Kidney capillary endothelial cell (primary cell): ENCODE data around the gene FBH1.
"Not testable (repeated sequence)": the region's sequence is repeated elsewhere in the genome, so short reads cannot be mapped to it uniquely, and the experiment has no call there.

Experiments
- DNase-seq: peaks from one replicate; pipeline ENCODE4 v3.0.0-alpha.2; 2018; ENCODE audit warnings: low spot score

The FBH1 gene

GRCh38 chr10:5941579-5941978 lies 51.5 kb downstream of the FBH1 start:
- DNase-seq = peak; percentile 22

- DNase-seq = peak; percentile 4
Observed at GRCh38 chr10:5942001-5942400, 52.0 kb downstream of the FBH1 start.

- DNase-seq = peak; percentile 77
Observed at GRCh38 chr10:5942474-5942873, 52.4 kb downstream of the FBH1 start.

GRCh38 chr10:5943536-5943935 lies 53.5 kb downstream of the FBH1 start:
- no peak for DNase-seq

GRCh38 chr10:5944389-5945189 lies 54.5 kb downstream of the FBH1 start:
- DNase-seq = peak; percentile 88

GRCh38 chr10:5945190-5945509 lies 55.1 kb downstream of the FBH1 start:
- no peak for DNase-seq

- DNase-seq = peak; percentile 68
Observed at GRCh38 chr10:5945561-5946418, 55.7 kb downstream of the FBH1 start.

GRCh38 chr10:5946419-5946775 lies 56.4 kb downstream of the FBH1 start:
- DNase-seq = not testable (repeated sequence)

- no peak for DNase-seq
Observed at GRCh38 chr10:5946786-5947185, 56.7 kb downstream of the FBH1 start.

GRCh38 chr10:5947471-5948207 lies 57.6 kb downstream of the FBH1 start:
- DNase-seq = no peak

- no peak for DNase-seq
Observed at GRCh38 chr10:5948208-5948585, 58.2 kb downstream of the FBH1 start.

- peak; percentile 38 for DNase-seq
Observed at GRCh38 chr10:5949009-5949759, 59.1 kb downstream of the FBH1 start.

GRCh38 chr10:5951167-5951711 lies 61.2 kb downstream of the FBH1 start:
- no peak for DNase-seq

- no peak for DNase-seq
Observed at GRCh38 chr10:5951721-5952407, 61.8 kb downstream of the FBH1 start.

- no peak for DNase-seq
Observed at GRCh38 chr10:5952731-5953385, 62.8 kb downstream of the FBH1 start.

- DNase-seq = no peak
Observed at GRCh38 chr10:5953676-5954075, 63.6 kb downstream of the FBH1 start.

GRCh38 chr10:5956146-5956936 lies 66.3 kb downstream of the FBH1 start:
- no peak for DNase-seq

- DNase-seq = no peak
Observed at GRCh38 chr10:5958077-5958476, 68.0 kb downstream of the FBH1 start.

- no peak for DNase-seq
Observed at GRCh38 chr10:5958675-5959074, 68.6 kb downstream of the FBH1 start.

GRCh38 chr10:5959142-5959541 lies 69.1 kb downstream of the FBH1 start:
- DNase-seq = no peak
